H9 (cell line): ENCODE results near the gene SMARCC1. TPM values are rescaled to one million over a fixed set of nuclear protein-coding genes. Genes with fewer than 3 reads are reported as not detected.

Source experiments
- DNase-seq: peaks from one replicate; pipeline ENCODE4 v3.0.0-alpha.2; 2017
- H2AFZ ChIP-seq: one replicate; pipeline ENCODE4 v1.6.1; 2013; ENCODE audit warnings: mild to moderate bottlenecking, low read length, control low read depth, moderate library complexity
- H2AK5ac ChIP-seq: 2 replicates; pipeline ENCODE4 v1.6.1; 2013; ENCODE audit warnings: low read length, control low read depth, mixed read lengths; ENCODE audit not compliant: insufficient read length
- H2BK120ac ChIP-seq: one replicate; pipeline ENCODE4 v1.6.1; 2013; ENCODE audit warnings: low read depth, mild to moderate bottlenecking, low read length, control low read depth, inconsistent platforms; ENCODE audit not compliant: poor library complexity, severe bottlenecking
- H2BK12ac ChIP-seq: 2 replicates; pipeline ENCODE4 v1.6.1; 2013; ENCODE audit warnings: low read length, control low read depth, mixed read lengths, low read depth; ENCODE audit not compliant: insufficient read length
- H2BK15ac ChIP-seq: 2 replicates; pipeline ENCODE4 v1.6.1; 2013; ENCODE audit warnings: low read depth, low read length, control low read depth
- H2BK20ac ChIP-seq: one replicate; pipeline ENCODE4 v1.6.1; 2013; ENCODE audit warnings: low read depth, mild to moderate bottlenecking, low read length, control low read depth, inconsistent platforms; ENCODE audit not compliant: poor library complexity, severe bottlenecking
- H2BK5ac ChIP-seq: 2 replicates; pipeline ENCODE4 v1.6.1; 2013; ENCODE audit warnings: low read length, control low read depth, mixed read lengths; ENCODE audit not compliant: insufficient read length
- H3K14ac ChIP-seq: 2 replicates; pipeline ENCODE4 v1.6.1; 2013; ENCODE audit warnings: low read length, control low read depth; ENCODE audit not compliant: insufficient read depth
- H3K18ac ChIP-seq: 2 replicates; pipeline ENCODE4 v1.6.1; 2013; ENCODE audit warnings: low read depth, mild to moderate bottlenecking, mixed read lengths, low read length, control low read depth; ENCODE audit not compliant: insufficient read length
- H3K23ac ChIP-seq: 2 replicates; pipeline ENCODE4 v1.6.1; 2013; ENCODE audit warnings: low read length, control low read depth, mixed read lengths, low read depth; ENCODE audit not compliant: insufficient read length
- H3K23me2 ChIP-seq: 2 replicates; pipeline ENCODE4 v1.6.1; 2013; ENCODE audit warnings: low read depth, mild to moderate bottlenecking, mixed read lengths, low read length, control low read depth; ENCODE audit not compliant: insufficient read length, poor library complexity, severe bottlenecking
- H3K27ac ChIP-seq: 2 replicates; pipeline ENCODE4 v1.5.1; 2013; ENCODE audit warnings: low read length, control low read depth, mixed read lengths, low read depth; ENCODE audit not compliant: insufficient read length
- H3K27me3 ChIP-seq: 2 replicates; pipeline ENCODE4 v1.6.1; 2013; ENCODE audit warnings: low read length, control low read depth, inconsistent platforms; ENCODE audit not compliant: insufficient read depth
- H3K4ac ChIP-seq: 2 replicates; pipeline ENCODE4 v1.6.1; 2013; ENCODE audit warnings: low read depth, mild to moderate bottlenecking, control low read depth, inconsistent platforms, low read length, moderate library complexity
- H3K4me1 ChIP-seq: 2 replicates; pipeline ENCODE4 v1.6.1; 2013; ENCODE audit warnings: low read length, control low read depth, inconsistent platforms; ENCODE audit not compliant: insufficient read depth
- H3K4me2 ChIP-seq: 2 replicates; pipeline ENCODE4 v1.6.1; 2013; ENCODE audit warnings: low read length, control low read depth, mixed read lengths; ENCODE audit not compliant: insufficient read length, insufficient read depth
- H3K56ac ChIP-seq: 2 replicates; pipeline ENCODE4 v1.6.1; 2013; ENCODE audit warnings: low read depth, mild to moderate bottlenecking, mixed read lengths, low read length, control low read depth; ENCODE audit not compliant: insufficient read length
- H3K79me1 ChIP-seq: 2 replicates; pipeline ENCODE4 v1.6.1; 2013; ENCODE audit warnings: low read depth, mild to moderate bottlenecking, moderate library complexity, low read length, control low read depth, inconsistent platforms; ENCODE audit not compliant: insufficient read depth, poor library complexity, severe bottlenecking
- H3K79me2 ChIP-seq: 2 replicates; pipeline ENCODE4 v1.6.1; 2013; ENCODE audit warnings: low read length, control low read depth, inconsistent platforms; ENCODE audit not compliant: insufficient read depth
- H3K9ac ChIP-seq: 2 replicates; pipeline ENCODE4 v1.6.1; 2013; ENCODE audit warnings: low read length, control low read depth, mixed read lengths; ENCODE audit not compliant: insufficient read length; ENCODE audit errors: extremely low read depth
- H3K9me3 ChIP-seq: one replicate; pipeline ENCODE4 v1.6.1; 2013; ENCODE audit warnings: low read depth, low read length, inconsistent platforms; ENCODE audit not compliant: control insufficient read depth
- H3T11ph ChIP-seq: one replicate; pipeline ENCODE4 v1.6.1; 2013; ENCODE audit warnings: mild to moderate bottlenecking, low read length, control low read depth, inconsistent platforms
- H4K20me1 ChIP-seq: one replicate; pipeline ENCODE4 v1.6.1; 2013; ENCODE audit not compliant: control insufficient read depth, insufficient read length, insufficient read depth
- H4K5ac ChIP-seq: 2 replicates; pipeline ENCODE4 v1.6.1; 2013; ENCODE audit warnings: low read depth, mild to moderate bottlenecking, mixed read lengths, low read length, control low read depth; ENCODE audit not compliant: insufficient read length
- H4K8ac ChIP-seq: replicated peaks from 2 replicates; pipeline ENCODE4 v1.6.1; 2013; ENCODE audit warnings: low read length, control low read depth, mixed read lengths, low read depth; ENCODE audit not compliant: insufficient read length
- H4K91ac ChIP-seq: 2 replicates; pipeline ENCODE4 v1.6.1; 2013; ENCODE audit warnings: low read depth, mild to moderate bottlenecking, moderate library complexity, mixed read lengths, low read length, control low read depth; ENCODE audit not compliant: insufficient read length
- H3K27ac Mint-ChIP-seq, 3 experiments: 2 replicates in 2 of 3; 3 replicates in 1 of 3; pipeline ENCODE4 v1.8.0; 2020 to 2021; ENCODE audit warnings: mixed read lengths in 3 of 3, mild to moderate bottlenecking in 1 of 3, moderate library complexity in 1 of 3
- H3K27me3 Mint-ChIP-seq: 2 replicates; pipeline ENCODE4 v1.8.0; 2021; ENCODE audit warnings: low read depth, mild to moderate bottlenecking, moderate library complexity, mixed read lengths
- H3K36me3 Mint-ChIP-seq, 3 experiments: 2 replicates in 2 of 3; 3 replicates in 1 of 3; pipeline ENCODE4 v1.8.0; 2020 to 2021; ENCODE audit warnings: low read depth in 3 of 3, mixed read lengths in 3 of 3; ENCODE audit not compliant: insufficient read depth in 1 of 3
- H3K4me1 Mint-ChIP-seq, 2 experiments: 2 replicates each; pipeline ENCODE4 v1.8.0; 2020; ENCODE audit warnings: mixed read lengths in 2 of 2
- H3K4me3 Mint-ChIP-seq, 2 experiments: 2 replicates in 1 of 2; 3 replicates in 1 of 2; pipeline ENCODE4 v1.8.0; 2020 to 2021; ENCODE audit warnings: mild to moderate bottlenecking in 2 of 2, mixed read lengths in 2 of 2, moderate library complexity in 1 of 2
- H3K9me3 Mint-ChIP-seq, 2 experiments: 2 replicates in 1 of 2; 3 replicates in 1 of 2; pipeline ENCODE4 v1.8.0; 2020; ENCODE audit warnings: mild to moderate bottlenecking in 2 of 2, mixed read lengths in 2 of 2, moderate library complexity in 1 of 2
- CTCF ChIP-seq: fragments of 200-600 bp; sonication (generic); conservative IDR thresholded peaks from 3 replicates; pipeline ENCODE4 v1.8.0; 2021; ENCODE audit warnings: antibody characterized with exemption, mild to moderate bottlenecking
- WGBS: extraction: QIAGEN DNeasy Blood & Tissue Kit; methylation state at CpG from one replicate; pipeline ENCODE4 v1.1.7; 2013; ENCODE audit warnings: missing lambda C conversion rate, low lambda C conversion rate, mixed read lengths; ENCODE audit not compliant: insufficient read length; ENCODE audit errors: extremely low coverage; 5-methylcytosine and 5-hydroxymethylcytosine counted together
- total RNA-seq: library from RNA; stranded (reverse); gene quantifications from 2 replicates; pipeline ENCODE4 v1.2.1, GENCODE V29; 2021

SMARCC1 gene
- total RNA-seq, 1 experiment from 2014 or later: 274 TPM

DNA sequence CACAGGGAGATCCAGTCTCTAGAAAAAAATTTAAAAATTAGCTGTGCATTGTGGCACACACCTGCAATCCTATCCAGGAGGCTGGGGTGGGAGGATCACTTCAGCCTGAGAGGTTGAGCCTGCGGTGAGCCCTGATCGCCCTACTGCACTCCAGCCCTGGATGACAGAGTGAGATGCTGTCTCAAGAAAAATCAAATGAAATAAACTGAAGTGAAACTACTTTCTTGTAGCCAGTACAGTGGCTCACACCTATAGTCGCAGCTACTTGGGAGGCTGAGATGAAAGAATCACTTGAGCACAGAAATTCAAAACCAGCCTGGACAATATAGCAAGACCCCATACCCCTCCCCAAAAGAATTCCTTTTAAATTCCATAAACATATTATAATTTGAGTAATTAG lies 35.4 kb downstream of the SMARCC1 start:
- peaks cover 36% of the 10 kb centered on the region; the same call in 1 of the 2 replicates for H3K79me2 ChIP-seq
- no peaks in the 10 kb centered on the region for H3K4me1 ChIP-seq
- no peak overlapping the region for H2BK5ac ChIP-seq
- no peak overlapping the region for H3K27ac ChIP-seq
- H2AFZ ChIP-seq: no peak overlapping the region
- H3K4me3 Mint-ChIP-seq: no peak overlapping the region
- no peak for DNase-seq
- H3K14ac ChIP-seq: no peak overlapping the region
- H2AK5ac ChIP-seq: no peak overlapping the region
- H2BK20ac ChIP-seq: no peak overlapping the region
- H3K79me1 ChIP-seq: peaks cover 18% of the 10 kb centered on the region
- no peak overlapping the region for H3K27ac Mint-ChIP-seq
- H3K27me3 ChIP-seq: no peaks in the 10 kb centered on the region
- H3K27me3 Mint-ChIP-seq: no peaks in the 10 kb centered on the region
- H3K4ac ChIP-seq: no peak overlapping the region
- no peak overlapping the region for H4K5ac ChIP-seq
- no peak overlapping the region for H2BK15ac ChIP-seq
- H3K9me3 ChIP-seq: no peaks in the 10 kb centered on the region
- H3K9me3 Mint-ChIP-seq: no peaks in the 10 kb centered on the region
- no peaks in the 10 kb centered on the region for H3K23me2 ChIP-seq
- no peak overlapping the region for H2BK12ac ChIP-seq
- H3K36me3 Mint-ChIP-seq: peaks cover 12 to 60% (median 49%) of the 10 kb centered on the region in 3 experiments; a peak in 6 of 7 replicates
- no peaks in the 10 kb centered on the region for H4K20me1 ChIP-seq
- no peak overlapping the region for H3K18ac ChIP-seq
- H4K91ac ChIP-seq: no peak overlapping the region
- no peaks in the 10 kb centered on the region for H3K4me1 Mint-ChIP-seq
- H4K8ac ChIP-seq: no peak overlapping the region
- no peak overlapping the region for H3K23ac ChIP-seq
- H2BK120ac ChIP-seq: no peak overlapping the region
- no peak for TF ChIP-seq CTCF
- H3K4me2 ChIP-seq: no peak overlapping the region
- H3K56ac ChIP-seq: no peak overlapping the region
- H3T11ph ChIP-seq: no peak overlapping the region
- no peak overlapping the region for H3K9ac ChIP-seq
- no CpG with 5 or more reads among the region's 3 CpGs for WGBS
